Measurements from ENCODE around the gene RABEP2. TPM values are rescaled to one million over a fixed set of nuclear protein-coding genes. Genes with fewer than 3 reads are reported as not detected.

RABEP2 gene
- total RNA-seq, 4 donors from 2014 or later: 70.6 to 394 (median 120) TPM

GRCh38 chr16:28913946-28914724 is 10.9 kb downstream of the RABEP2 start:
- TF ChIP-seq POLR2A (IDR thresholded peaks at IDR 0.05) (no peak), CTCF (IDR thresholded peaks at IDR 0.05) (no peak)
- Histone ChIP-seq H3K9me3 (no peaks in the 10 kb centered on the region), H3K4me3 (no peak overlapping the region), H3K4me1 (no peaks in the 10 kb centered on the region), H3K27ac (no peak overlapping the region), H3K27me3 (no peaks in the 10 kb centered on the region), H3K36me3 (peaks cover 0 to 65% (median 0%) of the 10 kb centered on the region in 3 donors)
- DNase-seq: no peak

- no peaks in the 10 kb centered on the region for H3K27me3 ChIP-seq
- no peaks in the 10 kb centered on the region for H3K9me3 ChIP-seq
- TF ChIP-seq POLR2A (IDR thresholded peaks at IDR 0.05): no peak
- no peak for TF ChIP-seq CTCF (IDR thresholded peaks at IDR 0.05)
- H3K4me3 ChIP-seq: no peak overlapping the region
- H3K27ac ChIP-seq: no peak overlapping the region
- H3K36me3 ChIP-seq: peaks cover 0 to 68% (median 0%) of the 10 kb centered on the region in 3 donors
- no peak for DNase-seq
- no peaks in the 10 kb centered on the region for H3K4me1 ChIP-seq
Observed at GRCh38 chr16:28912558-28912957, 12.5 kb downstream of the RABEP2 start.

- H3K27ac ChIP-seq: peak overlapping the region; percentile 22 to 69 (median 52)
- no peaks in the 10 kb centered on the region for H3K4me1 ChIP-seq
- no peak for TF ChIP-seq CTCF (IDR thresholded peaks at IDR 0.05)
- peaks cover 0 to 68% (median 0%) of the 10 kb centered on the region in 3 donors for H3K36me3 ChIP-seq
- H3K9me3 ChIP-seq: no peaks in the 10 kb centered on the region
- no peaks in the 10 kb centered on the region for H3K27me3 ChIP-seq
- peak in 2 of 3 donors; percentile 64 to 71 for DNase-seq
- no peak overlapping the region for H3K4me3 ChIP-seq
Observed at GRCh38 chr16:28910086-28911031, 14.7 kb downstream of the RABEP2 start.

DNA sequence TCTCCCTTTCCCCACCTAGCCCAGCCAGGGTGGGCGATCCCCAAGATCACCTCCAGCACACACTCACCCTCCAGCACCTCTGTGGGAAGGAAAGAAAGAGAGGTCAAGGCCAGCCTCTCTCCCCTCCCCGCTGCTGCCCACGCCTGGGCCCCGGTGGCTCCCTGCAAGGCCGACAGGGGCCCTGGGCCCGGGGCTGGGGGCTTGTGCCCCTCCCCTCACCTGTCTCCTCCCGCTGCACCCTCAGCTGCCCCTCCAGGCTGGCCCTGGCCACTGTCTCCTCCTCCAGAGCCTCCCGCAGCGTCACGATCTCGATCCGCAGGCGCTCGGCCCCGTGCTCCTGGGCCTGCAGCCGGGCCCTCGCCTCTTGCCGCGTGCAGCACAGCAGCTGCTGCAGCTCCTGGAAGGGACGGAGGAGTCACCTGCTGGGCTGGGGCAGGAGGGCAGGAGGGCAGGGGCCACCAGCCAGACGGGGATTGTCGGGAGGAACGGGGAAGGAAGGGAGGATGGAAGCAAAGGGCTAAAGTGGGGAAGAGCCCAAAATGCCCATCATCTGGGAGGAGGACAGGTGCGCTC is 19.2 kb downstream of the RABEP2 start:
- Histone ChIP-seq H3K9me3 (no peaks in the 10 kb centered on the region), H3K36me3 (peaks cover 0 to 56% (median 0%) of the 10 kb centered on the region in 3 donors), H3K27me3 (no peaks in the 10 kb centered on the region), H3K4me1 (no peaks in the 10 kb centered on the region), H3K4me3 (no peak overlapping the region), H3K27ac (no peak overlapping the region)
- no peak for DNase-seq
- no peak for TF ChIP-seq CTCF (IDR thresholded peaks at IDR 0.05)
- no peak for TF ChIP-seq POLR2A (IDR thresholded peaks at IDR 0.05)

- H3K36me3 ChIP-seq: peaks cover 0 to 56% (median 0%) of the 10 kb centered on the region in 3 donors
- H3K4me3 ChIP-seq: no peak overlapping the region
- no peaks in the 10 kb centered on the region for H3K27me3 ChIP-seq
- no peaks in the 10 kb centered on the region for H3K9me3 ChIP-seq
- no peaks in the 10 kb centered on the region for H3K4me1 ChIP-seq
- DNase-seq: no peak
- no peak overlapping the region for H3K27ac ChIP-seq
- TF ChIP-seq CTCF (IDR thresholded peaks at IDR 0.05) (no peak), POLR2A (IDR thresholded peaks at IDR 0.05) (no peak)
Observed at GRCh38 chr16:28905229-28905754, 19.7 kb downstream of the RABEP2 start.
